NCI-H1694 treated with DMSO at 0.1 percent for 48 hours (cell line): Measurements from ENCODE around the gene GPR68.

ENCODE experiments used
- DNase-seq: peaks from one replicate; lab custom pipeline; 2025; lab: John Stamatoyannopoulos, UW

Gene GPR68, protein sequence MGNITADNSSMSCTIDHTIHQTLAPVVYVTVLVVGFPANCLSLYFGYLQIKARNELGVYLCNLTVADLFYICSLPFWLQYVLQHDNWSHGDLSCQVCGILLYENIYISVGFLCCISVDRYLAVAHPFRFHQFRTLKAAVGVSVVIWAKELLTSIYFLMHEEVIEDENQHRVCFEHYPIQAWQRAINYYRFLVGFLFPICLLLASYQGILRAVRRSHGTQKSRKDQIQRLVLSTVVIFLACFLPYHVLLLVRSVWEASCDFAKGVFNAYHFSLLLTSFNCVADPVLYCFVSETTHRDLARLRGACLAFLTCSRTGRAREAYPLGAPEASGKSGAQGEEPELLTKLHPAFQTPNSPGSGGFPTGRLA

DNA sequence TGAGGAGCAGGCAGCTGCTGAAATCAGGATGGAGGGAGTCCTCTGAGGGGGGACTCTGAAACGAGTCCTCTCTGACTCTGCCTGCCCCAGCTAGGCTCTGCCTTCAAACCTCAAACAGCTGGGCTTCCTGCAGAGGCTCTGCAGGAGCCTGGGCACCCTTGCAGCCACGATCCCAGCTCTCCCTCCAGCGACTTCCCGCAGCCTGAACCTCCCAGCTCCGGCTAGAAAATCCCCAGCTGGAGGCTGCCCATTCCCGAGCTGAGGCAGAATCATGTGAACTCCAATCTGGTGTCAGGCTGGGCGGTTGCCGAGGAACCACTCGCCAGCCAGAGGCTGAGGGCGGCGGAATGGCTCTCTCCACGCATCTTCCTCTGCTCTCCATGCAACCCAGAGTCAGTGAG, at the start of gene GPR68:
Gene GPR68, minus strand, starts transcription at position 204 of the 401 bp plus-strand sequence. CDS start 9,654 bp downstream, outside the sequence.
- DNase-seq = peak; percentile 88

DNA sequence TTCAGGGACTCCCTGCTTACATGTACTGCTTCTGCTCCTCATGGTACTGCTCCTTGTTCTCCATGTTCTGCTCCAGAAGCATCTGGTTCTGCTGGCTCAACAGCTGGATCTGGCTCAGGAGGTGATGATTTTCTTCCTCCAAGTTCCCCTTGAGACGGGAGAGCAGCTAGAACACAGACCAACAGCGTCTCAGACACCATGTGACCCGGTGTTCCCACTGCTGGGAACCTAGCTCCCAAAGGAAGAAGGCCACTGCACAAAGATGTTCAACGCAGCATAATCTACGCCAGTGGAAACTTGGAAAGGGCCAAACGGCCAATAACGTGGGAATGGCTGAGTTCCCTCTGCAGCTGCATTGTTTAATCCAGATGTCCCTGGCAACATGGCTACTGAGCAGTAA, 49.6 kb upstream of the GPR68 start:
- DNase-seq = no peak

DNA sequence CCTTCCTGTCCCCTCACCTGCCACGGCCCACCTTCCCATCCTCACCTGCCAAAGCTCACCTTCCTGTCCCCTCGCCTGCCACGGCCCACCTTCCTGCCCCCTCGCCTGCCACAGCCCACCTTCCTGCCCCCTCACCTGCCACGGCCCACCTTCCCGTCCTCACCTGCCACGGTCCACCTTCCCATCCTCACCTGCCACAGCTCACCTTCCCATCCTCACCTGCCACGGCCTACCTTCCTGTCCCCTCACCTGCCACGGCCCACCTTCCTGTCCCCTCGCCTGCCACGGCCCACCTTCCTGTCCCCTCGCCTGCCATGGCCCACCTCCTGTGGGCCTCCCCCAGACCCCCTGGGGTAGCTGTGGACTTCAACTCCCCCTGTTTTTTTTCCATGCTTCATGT, 48.8 kb upstream of the GPR68 start:
- no peak for DNase-seq

DNA sequence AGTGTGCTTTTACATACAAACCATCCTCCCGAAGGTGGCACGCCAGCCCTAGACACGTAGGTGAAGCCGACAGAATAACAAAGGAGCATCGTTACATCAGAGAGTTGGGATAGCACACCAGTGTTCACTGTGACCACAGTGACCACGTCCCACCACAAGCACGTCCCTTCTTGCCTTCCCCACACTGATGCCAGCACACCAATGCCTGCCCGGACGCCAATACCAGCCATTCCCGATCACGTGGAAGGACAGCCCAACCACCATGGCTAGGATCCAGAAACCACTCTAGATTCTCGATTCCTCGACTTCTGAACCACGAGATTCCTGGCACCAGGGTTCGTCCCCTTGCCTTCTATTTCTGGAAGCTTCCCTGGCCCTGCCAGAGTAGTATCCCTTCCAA, 48.0 kb upstream of the GPR68 start:
- DNase-seq = no peak

DNA sequence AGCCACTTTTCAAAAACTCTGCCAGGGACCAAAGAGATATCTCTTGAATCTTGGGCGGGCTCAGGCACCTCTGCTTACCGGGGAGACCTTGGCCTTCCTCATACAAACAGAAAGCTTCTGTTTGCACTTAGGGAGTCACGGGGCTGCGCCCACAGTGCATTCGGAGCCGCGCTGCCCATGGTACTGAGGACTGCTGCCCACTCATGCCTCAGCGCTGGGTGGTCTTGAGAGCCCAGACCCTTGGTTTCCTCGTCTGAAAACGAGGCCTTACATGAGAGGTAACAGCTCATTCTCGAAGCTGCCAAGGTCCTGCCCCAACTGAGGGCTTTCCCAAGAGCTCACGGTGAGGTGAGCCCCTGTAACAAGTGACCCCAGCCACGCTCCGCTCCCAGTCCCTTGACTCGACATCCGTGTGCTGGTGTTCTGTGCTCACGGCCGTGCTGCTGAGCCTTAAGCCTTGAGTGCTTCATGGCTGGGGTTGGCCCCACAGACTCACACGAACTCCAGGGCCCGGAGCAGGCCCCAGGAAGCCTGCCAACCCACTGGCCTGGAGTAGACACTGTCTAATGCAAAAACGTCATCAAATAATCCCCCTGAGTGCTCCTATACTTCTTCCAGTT, 47.4 kb upstream of the GPR68 start:
- DNase-seq = no peak

DNA sequence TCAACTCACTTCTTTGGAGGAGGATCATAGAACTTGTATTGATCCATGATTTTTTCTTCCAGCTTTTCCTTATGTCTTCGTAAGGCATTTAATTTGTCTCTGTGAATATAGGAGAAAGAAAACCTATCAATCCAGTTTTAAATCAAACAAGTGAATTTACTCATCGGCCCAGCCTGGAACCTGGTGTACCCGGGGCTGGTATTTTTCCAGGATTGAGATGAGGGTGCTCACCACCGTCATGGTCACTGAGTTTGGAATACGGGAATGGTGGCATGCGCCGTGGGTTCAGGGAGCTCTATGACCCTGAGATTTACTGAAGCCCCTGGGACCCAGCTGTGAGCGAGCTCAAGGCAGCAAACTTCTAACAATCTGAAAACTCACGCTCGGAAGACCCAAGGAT, 46.5 kb upstream of the GPR68 start:
- DNase-seq = no peak

DNA sequence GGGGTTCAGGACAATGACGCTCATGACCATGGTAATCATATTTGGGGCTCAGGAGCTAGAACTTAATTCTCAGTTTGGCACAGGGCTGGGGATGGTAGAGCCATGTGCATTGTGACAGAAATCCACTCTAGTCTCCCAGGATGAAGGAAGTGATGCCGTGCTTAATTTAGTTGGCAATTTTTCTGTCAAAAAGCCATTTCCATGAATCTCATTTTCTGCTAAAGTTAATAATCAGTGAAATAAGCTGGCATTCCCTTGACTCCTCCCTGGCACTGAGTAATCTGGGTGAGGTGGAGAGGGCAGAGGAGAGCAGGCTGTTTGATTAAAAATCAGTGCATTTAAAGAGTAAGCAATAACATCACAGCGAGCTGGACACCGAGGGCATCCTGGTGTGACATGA, 45.0 kb upstream of the GPR68 start:
- no peak for DNase-seq

DNA sequence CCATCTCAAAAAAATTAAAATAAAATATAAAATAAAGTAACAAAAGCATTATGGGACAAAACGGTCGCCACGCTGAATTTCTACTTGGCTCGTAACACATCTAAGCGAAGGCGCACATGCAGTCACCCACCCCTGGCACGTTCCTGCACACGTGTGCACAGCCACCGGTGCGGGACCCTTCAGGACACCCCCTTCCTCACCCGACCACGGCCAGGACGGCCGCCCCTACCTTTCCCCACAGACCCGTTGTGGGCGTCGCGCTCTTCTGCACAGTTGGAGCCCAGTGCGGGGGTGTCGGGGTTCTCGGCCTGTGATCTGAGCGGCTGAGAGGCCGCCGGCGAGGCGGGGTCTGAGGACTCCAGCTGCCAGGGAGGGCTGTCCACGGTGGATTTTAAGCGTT, 44.4 kb upstream of the GPR68 start:
- DNase-seq = no peak

DNA sequence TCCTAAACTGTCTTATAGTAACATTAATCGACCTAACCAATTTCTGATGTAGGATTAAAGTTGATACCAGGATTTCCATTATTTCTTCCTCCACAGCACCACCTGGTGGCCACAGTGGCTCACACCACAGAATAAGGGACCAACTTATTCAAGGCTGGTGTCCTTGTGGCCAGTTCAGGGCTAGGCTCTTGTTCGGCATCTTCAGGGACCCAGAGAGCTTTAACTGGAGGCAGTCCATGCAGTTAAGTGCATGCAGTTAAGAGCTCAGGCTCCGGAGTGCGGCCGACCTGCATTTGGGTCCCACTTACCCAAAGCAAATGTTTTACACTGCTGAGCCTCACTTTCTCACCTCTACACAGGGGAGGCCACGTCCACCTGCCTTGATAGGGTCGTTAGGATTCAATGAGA, 42.0 kb upstream of the GPR68 start:
- peak; percentile 93 for DNase-seq

DNA sequence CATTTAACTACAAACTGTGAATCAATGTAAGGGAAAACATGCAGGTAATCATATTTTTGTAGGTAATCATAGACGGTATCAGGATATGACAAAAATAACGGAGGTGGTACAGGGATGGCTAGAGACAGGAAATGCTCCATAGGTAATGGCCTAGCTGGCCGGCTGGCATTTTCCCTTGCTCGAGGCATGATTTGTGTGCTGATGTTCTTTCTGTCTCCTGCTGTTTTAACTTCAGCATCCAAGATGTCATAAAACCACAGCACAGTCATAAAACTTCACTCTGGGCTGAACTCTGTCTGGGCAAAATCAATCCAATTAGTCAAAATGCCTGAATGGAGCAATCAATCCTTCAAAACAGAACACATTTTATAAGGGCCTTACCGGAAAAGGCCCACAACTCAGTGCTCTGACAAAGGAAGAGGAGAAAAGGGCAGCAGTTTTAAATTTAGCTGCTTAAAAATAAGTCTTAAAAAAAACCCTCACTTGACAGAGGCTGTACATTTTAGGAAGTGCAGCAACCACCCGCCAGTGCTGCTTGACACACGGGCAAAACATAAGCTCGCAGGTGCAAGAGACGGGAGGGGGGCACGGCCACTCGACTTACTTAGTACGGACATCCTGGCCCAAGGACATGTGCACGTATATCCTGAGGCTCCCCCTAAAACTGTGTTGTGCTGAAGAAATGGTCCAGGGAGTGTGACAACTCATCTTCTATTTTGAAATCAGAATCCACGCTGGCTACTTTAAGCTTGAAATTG, 40.5 kb upstream of the GPR68 start:
- no peak for DNase-seq

DNA sequence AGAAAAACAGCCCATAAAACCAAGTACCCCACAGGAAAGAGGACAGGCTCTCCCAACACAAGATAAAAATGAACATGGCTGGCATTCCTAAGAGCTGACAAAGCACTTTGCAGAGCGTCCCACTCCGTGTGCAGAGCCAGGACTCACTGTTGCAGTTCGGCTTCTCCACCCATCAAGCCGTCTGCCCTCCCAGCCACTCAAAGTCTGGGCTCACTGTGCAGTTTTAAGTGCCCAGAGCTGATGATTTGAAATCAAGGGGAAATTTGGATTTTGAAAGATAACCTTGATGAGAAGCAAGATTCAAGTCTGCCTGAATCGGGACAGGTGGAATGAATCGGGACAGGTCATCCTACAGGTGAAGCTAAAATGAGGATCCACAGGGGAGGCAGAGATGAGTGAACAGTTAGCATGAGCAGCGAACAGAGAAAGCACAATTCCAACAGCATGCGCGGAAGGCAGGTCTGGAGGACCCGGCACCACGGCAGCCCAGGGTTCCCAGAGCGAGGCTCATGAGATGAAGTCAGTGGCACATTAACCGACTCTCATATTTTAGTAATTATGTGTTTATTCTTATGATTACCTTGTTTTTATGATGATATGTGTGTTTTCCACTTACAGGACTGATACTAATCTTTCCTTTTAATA, 39.8 kb upstream of the GPR68 start:
- DNase-seq = no peak

DNA sequence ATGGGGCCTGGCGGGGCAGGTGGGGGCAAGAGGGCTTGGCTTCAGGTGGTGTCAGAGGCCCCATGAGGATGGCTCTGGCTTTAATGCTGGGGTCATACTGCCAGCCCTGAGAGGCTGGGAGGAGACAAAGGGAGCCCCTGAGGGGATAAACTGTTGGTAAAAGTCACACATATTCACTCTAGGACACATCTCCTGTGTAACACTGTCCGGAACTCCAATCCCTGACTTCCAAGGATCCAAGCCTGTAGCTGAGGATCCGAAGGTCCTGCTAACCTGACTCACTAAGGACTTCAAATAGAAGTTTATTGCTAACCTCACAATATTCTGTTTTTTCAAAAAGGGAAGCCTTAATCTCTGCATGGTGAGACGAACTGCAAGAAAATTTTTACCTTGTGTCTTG, 39.2 kb upstream of the GPR68 start:
- no peak for DNase-seq

DNA sequence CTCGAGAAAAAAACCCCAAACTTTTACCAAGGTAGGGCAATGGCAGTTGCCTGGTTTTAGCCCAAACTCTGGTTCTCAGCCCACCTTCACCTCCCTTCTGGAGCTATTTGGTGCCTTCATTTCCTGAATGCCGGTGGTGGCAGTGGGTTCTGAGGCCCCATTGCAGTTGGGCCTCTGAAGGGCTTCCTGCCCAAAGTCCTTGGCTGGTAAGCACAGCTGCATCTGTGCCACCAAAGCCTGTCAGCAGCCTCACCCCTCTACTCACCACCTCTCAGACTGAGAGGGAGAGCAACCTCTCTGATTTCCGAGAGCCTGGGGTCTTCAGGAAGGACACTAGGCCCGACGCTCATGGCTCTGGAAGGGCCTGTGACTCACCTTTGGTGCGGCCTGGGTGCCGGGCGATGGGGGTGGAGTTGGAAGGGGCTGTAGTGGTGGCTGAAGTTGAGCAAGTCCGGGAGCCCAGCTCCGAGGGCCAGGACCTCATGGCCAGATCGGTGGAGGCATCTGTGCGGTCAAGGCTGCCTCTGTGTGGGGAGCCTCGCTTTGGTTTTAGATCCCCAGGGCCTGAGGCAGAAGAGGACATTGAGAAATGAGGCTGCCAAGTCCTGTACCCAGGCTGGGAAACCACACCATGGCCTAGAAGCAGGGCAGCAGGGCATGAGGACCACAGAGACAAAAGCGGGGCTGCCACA, 38.6 kb upstream of the GPR68 start:
- DNase-seq = no peak

DNA sequence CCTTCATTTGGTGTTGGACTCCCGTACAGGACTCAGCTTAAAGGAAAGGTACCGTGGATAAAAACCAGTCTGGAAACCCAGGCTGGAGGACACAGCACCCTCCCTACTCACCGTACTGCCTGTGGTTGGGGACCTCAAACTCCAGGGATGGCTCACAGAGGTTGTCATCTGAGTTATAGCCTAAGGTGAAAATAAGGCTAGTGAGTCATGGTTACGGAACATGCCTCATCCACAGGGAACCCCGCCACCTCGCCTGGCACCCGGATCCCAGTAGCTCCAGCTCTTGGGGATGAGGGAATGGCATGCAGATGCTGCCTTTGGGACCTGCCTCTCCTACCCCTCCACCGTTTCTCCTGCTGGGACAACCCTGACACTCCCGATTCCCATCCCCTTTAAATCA, 36.8 kb upstream of the GPR68 start:
- DNase-seq = no peak

DNA sequence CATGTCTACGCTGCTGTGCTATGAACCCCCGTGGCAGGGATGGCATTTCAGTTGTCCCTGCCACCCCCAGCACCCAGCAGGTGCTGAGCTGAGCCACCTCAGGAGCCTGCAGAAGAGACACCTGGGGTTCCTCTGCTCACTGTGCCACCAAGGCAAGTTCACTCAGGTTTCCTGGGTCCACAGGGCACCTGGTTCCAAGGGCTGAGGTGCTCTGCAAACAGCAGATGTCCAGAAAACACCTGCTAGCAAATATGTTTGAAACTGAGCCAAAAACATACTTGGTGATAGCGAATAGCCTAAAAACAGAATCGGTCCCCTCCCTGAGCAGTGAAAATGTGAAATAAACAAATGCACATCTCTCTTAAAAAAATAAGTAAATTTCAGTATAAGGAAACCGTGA, 35.6 kb upstream of the GPR68 start:
- DNase-seq = no peak

DNA sequence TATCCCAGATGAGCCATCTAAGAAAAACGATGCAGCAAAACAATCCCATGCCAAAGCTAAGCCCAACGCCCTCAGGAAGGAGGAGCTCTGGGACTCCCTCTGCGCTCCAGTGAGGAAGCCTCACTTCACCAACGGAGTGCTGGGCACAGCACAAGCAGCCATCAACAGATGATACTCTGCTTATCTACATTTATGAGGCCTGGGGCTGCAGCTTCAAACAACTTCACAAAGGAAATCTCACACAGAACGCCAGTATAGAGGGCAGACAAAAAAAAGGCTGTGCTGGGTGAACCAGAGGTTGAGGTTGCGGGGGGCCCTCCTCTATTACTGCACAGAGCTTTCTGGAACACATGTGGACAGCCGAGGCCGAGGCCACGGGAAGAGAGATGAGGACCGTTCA, 34.9 kb upstream of the GPR68 start:
- DNase-seq = no peak

DNA sequence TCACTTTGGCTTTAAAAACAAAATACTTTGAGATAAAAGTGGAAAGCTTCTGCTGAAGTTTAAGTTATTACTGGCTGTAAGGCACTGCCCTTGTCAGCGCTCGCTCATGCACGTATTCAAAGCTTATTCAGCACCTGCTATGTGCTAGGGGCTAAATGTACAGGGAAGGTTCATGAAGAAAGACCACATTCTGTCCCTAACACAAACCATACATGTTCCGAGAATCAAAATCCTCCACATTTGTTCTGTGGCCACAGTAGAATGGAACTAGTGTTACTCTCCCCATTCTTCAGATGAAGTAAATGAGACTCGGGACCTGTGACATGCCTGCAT, 33.8 kb upstream of the GPR68 start:
- no peak for DNase-seq

DNA sequence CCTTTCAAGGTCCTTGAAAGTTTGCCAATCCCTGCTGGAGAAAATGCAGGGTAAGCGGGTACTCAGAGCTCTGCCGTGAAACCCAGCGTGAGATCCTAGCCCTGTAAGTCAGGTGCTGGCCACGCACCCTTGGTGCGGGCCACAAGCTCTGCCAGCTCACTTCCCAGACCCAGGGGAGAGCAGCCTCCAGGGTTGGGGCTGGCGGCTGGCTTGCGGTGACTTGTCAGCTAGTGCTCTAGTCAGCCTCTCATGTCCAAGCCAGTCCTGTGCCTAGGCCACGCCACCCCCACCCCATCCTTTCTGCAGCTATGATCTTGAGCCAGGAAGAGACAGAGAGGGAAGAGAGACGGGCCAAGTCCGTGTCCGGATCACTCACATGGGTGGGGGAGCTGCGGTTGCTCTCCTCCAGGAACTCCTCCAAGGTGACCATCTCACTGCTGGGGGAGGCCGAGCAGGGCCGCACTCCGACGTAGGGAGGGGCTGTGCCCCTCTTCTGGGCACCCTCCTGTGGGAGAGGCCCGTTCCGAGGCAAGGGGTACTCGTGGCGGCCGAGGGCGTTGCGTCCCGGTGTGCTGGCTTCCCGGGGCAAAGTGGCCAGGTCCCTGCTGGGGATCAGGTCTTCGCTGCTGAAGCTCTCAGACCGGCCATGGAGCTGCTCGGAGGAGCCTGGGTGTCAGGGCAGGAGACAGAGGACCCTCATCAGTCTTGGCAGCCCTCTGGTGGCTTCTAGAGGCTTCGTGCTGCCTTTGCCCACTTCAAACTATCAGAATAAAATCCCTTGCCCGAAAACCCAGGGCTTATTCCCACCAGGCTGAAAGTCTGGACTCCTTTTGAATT, 33.3 kb upstream of the GPR68 start:
- DNase-seq = peak; percentile 61

DNA sequence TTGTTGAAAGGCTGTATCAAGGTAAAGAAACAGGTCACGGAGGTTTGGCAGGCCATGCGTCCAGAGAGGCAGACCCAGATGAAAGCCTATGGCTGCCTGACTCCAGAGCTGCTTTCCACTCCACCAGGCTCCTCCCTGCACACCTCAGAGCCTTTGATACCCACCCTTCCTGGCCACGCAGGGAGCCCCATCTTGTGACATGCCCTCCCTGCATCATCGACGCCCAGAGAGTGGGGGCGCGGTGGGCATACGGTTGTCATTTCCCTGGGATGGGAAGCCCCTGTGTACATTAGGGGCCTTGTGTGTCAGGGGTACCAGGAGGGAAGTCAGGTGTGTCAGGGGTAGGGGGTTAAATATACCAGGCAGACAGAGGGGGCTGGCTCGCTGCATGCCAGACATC, 30.3 kb upstream of the GPR68 start:
- no peak for DNase-seq

DNA sequence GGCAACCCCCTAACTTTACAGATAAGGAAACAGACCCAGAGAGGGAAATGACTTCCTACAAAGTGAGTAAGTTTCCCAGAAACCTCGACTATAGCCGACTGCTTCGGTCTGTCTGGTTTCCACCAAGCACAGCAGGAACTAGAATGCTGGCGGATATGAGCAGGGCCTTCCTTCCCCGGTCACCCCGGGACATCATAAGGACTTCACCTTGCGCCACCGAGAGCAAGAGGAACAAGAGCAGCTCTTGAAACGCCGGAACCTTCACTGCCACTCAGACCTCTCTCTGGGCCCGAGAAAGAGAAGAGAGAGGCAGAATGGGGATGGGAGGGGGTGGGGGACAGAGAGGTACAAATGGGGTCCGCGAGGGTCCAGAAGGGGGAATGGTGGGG, 29.4 kb upstream of the GPR68 start:
- DNase-seq = no peak

DNA sequence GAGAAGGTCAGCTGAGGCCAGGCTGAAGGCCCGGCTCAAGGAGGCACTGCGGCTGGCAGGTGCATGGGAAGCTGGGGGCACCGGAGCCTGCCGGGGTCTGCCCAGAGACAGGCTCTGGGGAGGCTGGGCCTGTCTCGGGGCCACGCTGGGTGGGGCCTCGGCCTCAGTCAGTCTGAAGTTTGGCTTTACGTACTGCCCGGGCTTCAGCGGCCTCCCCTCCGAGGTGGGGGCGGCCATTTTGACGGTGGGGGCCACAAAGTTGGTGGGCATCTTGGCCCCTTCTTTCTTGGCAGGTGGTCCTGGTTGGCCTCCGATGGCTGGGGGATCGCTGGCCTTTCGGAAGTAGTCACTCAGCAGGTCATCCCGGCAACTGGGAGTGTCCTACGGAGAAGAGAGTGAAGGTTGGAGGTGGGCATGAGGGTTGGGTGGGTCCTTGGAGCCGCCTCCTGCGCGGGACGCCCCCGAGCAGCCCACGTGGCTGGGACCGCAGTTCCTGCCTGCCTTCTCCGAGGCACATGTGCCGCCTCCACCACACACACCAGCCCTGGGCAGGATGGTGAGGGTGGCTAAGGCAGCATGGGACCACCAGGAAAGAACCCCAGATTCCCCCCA, 28.9 kb upstream of the GPR68 start:
- DNase-seq = no peak
